Fibroblast of skin of left quadriceps (primary cell): ENCODE results near the gene BSN.

Source experiments
- DNase-seq, 2 experiments: peaks; one replicate each; pipeline ENCODE4 v3.0.0-alpha.2; 2013; ENCODE audit warnings: low read depth in 2 of 2

The BSN gene

DNA sequence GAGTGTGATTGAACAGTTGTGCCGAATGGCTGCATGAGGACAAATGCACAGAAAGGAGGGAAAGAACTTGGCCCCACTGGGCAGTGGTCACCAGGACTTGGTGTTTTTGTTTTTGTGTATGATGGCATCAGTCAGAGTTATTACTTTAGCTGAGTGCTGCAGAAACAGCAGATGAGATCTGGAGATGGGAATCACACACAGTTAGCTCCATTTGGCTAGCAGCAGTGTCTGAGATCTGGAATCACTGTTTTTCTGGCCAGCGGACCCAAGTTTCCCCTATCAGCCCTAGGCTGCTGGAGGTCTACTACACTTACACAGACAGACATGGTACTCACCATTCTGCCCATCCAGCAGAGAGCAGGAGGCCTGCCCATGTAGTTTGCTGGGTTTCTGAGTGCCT, 74.0 kb downstream of the BSN start:
- no peak for DNase-seq

DNA sequence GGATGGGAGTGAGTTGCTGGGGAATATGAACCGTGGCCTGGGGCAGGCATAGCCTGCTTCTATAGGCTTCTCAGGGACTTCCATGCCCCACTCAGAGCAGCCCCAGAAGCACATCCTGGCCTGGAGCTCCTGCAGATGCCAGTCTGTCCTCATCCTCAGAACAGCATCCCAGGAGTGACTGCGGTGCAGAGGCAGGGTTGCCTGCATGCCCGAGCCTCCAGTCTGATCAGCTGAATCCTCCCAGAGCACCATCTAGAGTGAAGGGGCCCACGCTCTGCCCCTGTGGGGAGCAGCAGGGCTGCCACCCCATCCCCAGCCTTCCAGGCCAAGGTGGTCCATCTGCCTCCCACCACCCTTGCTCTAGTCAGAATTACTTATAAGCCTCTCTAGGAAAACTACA, 75.2 kb downstream of the BSN start:
- no peak for DNase-seq

DNA sequence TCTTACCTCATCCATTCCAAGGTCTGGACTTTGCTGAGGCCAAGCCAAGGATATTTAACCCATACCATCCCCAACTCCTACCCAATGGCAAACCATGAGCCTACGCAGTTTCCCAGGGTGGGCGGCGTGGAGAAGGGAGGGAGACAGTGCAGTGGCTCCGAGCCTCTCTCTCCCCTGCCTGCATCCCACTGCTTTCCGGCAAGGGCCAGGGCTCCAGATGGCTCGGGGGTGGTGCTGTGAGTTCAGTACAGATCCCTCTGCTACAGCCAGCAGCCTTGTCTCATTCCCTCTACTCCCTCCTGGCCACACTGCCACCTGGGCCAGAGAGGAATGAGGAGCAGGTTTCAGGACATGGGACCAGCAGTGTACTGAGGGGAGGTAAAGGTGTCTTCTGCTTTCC, 75.6 kb downstream of the BSN start:
- DNase-seq, result no peak

DNA sequence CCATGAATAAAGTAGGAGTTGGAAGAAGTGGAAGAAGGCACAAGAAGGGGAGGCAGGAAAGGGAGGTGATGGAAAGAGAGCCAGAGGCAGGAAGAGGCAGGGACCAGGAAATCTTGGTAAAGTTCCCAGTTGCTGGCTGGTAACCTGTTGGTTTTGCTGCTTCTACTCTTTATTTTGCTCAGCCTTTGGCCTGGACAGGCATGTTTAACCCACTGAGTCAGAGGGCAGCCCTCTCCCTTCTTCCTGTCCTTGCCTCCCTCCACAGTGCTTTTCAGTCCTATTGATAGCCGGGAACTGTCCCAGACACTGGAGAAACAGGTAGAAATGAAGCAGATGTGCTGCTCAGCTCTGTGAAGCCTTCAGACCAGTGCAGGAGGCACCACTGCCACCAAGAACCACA, 76.5 kb downstream of the BSN start:
- no peak for DNase-seq

DNA sequence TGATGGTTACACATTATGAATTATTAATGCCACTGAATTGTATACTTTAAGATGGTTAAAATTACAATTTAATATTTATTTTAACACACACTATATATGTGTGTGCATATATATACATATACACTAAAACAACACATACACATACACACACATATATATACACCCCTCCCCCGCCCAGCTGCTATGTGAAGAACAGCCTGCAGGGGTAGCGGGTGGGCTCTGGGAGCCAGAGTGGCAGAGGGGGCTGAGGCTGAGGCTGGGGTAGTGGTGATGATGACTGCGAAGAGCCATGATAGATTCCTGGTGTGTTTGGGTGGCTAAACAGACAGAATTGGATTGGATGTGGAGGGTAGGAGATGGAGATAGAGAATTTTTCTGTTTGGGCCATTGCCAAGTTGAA, 80.5 kb downstream of the BSN start:
- no peak for DNase-seq

DNA sequence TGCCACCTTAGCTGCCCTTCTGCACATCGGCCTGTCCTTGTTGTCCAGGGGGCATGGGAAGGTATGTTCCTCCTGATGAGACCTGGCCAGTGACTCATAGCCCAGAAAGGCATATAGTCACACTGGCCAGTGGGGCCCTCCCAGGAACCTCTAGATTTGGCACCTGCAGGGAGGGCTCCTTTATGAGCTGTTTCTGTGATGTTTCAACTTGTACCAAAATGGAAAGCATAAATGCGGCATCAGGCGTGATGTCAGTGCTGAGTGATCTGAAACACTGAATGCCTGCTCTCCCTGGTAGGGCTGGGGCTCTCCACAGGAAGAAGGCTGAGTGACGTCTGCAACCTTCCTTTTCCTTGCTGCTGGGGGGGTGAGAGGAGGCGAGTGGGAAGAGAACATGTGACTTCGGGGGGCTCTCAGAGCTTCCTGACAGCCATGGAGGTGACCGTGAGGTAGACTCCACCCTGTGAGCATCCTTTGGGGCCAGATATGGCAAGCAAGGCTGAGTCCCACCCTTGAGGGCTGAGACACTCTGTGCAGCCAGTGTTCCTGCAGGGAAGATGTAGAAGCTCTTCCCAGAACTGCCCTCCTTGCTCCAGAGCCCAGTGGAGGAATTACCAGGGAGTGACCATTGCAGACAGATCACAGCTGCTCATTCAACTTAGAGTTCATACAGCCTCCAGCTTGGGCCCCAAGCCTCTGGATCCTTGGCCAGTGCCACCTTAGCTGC, 82.8 kb downstream of the BSN start:
- no peak for DNase-seq

DNA sequence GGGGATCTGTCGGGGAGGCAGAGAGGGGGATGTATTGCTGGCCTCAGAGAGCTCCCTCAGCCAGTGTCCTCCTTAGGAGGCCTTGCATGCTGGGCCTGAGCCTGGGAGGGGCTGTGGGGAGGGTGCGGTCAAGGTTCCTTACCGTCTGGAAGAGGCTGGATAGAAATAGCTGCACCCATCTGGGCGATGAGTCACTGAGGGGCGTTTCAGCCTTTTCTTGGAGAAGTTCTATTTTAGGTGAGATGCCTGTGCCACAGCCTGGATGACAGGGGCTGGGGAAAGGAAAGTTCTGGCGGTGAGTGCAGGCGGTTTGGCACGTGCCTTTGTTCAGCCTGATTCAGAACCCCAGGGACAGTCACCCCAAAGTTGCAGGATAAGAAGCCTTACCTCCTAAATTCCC, 84.2 kb downstream of the BSN start:
- DNase-seq, result peak; percentile 22 to 29

DNA sequence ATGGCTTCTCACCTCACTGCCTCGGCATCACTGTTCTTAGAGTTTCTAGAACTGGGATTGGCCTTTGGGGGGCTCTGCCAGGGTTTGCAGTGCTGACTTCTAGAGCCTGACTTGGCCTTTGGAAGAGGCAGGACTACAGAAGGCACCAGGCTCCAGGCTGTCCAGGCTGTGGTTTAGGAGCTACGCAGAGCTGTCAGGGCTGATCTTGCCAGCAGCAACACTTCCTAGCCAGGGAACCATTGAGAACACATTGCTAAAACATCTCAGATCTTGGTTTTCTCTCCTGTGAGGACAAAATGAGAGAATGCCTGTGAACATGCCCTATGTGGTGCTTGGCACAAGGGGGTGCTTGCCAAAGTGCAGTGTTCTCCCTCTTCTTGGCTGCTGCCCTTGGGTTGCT, 85.3 kb downstream of the BSN start:
- no peak for DNase-seq

DNA sequence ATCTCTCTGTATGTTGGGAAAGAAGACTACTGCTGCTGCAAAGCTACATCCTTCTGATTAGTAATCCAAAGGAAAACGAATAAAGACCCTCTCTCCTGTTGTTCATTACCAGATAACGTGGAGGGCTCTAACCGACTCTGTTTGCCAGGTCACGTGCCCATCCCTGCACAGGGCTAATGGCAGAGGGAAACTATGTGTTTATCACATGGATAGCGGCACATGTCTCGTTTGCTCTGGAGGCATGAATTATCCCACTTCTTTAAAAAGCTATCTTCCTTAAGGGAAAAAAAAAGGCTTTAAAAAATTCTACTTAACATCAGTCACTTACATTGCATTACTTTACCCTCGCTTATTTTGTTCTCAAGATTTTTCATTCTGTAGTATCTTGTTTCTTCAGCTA, 87.0 kb downstream of the BSN start:
- no peak for DNase-seq

DNA sequence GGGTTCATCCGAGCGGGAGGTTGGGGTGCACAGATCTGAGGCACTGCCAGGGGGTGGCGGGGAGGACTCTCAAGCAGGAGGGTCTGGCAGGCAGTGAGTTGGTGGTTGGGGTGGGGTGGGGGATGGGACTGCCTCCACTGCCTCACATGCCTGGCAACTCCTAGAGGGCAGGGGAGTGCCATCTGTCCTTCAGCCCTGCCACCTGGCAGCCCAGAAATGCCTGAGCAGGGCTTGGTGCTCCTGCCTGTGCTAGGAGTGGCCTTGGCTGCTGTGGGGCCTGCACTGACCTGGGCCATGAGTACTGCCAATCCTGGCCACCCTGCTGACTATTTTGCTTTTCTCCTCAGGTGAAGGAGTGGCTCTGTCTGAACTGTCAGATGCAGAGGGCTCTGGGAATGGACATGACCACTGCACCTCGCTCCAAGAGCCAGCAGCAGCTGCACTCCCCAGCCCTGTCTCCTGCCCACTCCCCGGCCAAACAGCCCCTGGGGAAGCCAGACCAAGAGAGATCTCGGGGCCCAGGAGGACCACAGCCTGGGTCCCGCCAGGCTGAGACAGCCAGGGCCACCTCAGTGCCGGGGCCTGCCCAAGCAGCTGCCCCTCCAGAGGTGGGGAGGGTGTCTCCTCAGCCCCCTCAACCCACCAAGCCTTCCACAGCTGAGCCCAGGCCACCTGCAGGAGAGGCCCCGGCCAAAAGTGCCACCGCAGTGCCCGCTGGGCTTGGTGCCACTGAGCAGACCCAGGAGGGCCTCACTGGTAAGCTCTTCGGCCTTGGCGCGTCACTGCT, 87.8 kb downstream of the BSN start:
- DNase-seq, result no peak

DNA sequence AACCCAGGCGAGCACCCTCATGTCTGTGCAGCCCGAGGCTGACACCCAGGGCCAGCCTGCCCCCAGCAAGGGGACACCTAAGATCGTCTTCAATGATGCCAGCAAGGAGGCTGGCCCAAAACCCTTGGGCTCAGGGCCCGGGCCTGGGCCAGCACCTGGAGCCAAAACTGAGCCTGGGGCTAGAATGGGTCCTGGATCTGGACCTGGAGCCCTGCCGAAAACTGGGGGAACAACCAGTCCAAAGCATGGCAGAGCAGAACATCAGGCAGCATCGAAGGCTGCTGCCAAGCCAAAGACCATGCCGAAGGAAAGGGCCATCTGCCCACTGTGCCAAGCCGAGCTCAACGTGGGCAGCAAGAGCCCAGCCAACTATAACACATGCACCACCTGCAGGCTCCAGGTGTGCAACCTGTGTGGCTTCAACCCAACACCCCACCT, 88.5 kb downstream of the BSN start:
- DNase-seq, result no peak

DNA sequence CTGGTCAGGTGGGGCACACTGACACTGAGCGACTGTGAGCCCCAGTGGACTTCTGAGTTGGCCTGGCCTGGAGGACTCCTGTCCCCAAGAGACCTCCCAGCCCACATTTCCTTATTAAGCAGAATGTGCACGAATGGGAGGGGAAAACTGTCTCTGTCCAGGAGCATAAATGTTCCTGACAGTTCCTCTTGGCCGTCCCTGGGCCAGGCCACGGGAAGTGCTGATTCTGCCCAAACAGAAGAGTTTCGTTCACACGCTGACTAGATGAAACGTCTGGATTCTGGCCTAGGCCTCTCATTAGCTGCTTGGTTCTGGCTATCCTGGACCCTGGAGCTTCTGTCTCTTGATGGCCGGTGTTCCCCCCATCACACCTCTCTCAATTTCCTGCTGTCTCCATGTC, 90.4 kb downstream of the BSN start:
- no peak for DNase-seq

DNA sequence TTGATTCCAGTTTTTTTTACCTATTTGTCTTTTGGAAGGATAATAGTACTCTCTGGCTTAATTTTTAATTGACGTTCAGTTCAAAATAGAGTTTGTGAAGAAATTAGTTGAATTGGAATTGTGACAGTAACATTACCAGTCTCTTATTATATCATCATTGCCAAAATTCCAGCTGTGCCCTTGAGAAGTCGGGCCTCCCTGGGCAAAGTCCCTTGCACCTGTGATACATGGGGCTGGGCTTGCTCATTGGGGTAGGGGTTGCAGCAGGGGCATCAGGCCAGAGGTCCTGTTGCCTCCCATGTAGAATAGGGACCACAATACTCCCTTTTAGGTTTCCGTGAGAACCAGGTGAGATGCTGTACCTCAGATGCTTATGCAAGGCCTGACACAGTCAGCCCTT, 92.0 kb downstream of the BSN start:
- no peak for DNase-seq

DNA sequence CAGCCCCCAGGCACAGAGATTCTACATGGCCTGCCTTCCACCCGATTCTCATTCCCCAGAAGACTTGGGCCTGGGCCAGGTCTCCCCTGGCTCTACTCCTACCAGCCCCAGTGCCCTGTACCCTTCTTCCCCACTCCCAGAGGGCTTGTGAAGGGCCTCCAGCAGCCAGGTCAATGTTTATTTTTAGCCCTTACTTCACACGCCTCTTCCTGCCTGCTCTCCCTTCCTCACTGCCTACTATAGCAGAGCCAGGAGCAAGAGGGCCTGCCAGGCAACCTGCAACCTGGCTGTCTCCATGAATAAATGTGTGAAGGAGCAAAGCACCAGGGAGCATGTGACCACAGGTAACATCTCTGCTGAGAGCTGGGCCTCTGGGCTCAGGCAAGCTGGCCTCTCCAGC, 93.5 kb downstream of the BSN start:
- DNase-seq, result no peak

DNA sequence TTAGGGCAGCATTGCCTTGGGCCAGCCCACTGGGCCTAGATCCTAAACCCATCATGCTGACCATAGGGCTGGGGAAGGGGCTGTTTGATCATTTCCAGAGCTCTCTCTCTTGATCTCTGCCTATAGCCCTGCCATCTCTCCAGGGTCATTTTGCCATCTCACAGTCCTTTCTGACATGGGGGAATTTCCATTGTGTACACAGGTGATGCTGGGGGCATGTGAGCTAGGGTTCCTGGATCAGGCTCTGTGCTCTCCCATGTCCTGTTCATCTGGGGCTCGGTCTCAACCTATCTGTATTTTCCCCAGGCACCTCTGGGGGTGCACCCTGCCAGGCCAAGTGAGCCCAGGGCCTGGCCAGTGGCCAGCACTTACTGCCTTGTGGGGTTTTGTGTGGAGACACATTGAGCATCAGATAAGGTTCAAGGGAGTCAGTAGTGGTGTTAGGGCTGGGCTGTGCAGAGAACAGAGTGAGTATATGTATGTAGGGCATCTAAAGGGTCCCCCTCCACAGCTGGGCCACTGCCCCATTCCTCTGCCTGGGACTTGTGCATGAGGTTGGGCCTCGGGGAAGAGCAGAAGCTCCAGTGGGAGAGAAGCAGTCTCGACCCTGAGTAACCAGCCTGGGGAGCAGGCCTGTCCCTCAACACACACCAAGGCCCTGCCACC, 94.2 kb downstream of the BSN start:
- DNase-seq, result no peak

DNA sequence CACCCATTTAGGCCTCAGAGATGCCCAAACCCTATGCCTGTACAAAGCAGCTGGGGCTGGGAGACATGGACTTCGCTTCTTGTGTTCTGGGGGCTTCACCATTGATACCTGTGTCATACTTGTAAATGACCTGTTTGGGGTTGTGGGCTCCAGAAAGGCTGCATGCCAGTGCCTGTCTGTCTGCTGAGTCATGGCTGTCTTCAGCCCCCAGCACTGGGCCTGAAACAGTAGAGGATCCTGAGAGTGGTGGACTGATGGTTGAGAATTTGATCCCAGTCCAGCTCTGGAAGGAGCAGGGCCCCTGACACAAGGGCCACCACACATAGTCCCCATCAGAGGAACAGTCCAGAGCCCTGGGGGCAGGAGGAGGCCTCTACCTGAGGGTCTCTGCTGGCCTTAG, 95.3 kb downstream of the BSN start:
- no peak for DNase-seq

DNA sequence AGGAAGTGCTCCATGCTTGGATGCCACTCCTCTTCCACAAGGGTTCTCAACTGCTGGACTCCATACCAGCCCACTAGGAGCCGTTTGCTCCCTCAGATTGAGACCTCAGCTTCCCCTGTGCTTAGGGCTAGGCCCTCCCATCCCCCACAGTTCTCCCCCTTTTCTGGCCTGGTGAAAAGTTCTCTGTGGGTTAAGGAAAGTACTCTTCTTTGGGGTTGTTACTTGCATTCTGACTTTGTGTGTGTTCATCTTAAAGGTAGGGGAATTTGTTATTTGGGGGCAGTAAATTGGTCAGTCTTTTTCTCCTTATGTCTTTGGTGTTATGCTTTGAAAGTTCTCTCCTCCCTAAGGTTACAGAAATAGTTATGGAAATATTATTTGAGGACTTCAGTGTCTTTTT, 95.9 kb downstream of the BSN start:
- no peak for DNase-seq

DNA sequence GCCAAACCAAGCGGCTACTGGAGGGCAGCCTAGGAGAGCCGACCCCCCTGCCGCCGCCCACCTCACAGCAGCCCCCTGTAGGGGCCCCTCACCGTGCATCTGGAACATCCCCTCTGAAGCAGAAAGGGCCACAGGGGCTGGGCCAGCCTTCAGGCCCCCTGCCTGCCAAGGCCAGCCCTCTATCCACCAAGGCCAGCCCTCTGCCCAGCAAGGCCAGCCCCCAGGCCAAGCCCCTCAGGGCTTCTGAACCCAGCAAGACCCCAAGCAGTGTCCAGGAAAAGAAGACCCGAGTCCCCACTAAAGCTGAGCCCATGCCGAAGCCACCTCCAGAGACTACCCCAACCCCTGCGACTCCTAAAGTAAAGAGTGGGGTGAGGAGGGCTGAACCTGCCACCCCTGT, 96.4 kb downstream of the BSN start:
- no peak for DNase-seq

DNA sequence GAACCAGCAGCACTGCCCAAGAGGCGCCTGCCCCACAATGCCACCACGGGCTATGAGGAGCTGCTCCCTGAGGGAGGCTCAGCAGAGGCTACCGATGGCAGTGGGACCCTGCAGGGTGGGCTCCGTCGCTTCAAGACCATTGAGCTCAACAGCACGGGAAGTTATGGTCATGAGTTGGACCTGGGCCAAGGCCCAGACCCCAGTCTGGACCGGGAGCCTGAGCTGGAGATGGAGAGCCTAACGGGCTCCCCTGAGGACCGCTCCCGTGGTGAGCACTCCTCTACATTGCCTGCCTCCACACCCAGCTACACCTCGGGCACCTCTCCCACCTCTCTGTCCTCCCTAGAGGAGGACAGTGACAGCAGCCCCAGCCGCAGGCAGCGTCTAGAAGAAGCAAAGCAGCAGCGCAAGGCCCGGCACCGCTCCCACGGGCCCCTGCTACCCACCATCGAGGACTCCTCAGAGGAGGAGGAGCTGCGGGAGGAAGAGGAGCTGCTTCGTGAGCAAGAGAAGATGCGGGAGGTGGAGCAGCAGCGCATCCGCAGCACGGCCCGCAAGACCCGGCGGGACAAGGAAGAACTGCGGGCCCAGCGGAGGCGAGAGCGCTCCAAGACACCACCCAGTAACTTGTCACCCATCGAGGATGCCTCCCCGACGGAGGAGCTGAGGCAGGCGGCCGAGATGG, 98.1 kb downstream of the BSN start:
- no peak for DNase-seq

DNA sequence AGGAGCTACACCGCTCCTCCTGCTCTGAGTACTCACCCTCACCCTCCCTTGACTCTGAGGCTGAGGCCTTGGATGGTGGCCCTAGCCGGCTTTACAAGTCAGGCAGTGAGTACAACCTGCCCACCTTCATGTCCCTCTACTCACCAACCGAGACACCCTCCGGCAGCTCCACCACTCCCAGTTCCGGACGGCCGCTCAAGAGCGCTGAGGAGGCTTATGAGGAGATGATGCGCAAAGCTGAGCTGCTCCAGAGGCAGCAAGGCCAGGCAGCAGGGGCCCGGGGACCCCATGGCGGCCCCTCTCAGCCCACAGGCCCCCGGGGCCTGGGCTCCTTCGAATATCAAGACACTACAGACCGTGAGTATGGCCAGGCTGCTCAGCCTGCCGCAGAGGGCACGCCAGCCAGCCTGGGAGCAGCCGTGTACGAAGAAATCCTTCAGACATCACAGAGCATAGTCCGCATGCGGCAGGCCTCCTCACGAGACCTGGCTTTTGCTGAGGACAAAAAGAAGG, 98.7 kb downstream of the BSN start:
- DNase-seq, result no peak

DNA sequence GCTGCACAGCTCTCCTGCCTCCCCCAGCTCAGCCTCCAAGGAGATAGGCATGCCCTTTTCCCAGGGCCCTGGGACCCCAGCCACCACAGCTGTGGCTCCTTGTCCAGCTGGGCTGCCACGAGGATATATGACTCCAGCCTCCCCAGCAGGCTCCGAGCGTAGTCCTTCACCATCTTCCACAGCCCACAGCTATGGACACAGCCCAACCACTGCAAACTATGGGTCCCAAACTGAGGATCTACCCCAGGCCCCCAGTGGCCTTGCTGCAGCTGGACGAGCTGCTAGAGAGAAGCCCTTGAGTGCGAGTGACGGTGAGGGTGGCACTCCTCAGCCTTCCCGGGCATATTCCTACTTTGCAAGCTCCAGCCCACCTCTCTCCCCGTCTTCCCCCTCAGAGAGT, 99.3 kb downstream of the BSN start:
- no peak for DNase-seq

DNA sequence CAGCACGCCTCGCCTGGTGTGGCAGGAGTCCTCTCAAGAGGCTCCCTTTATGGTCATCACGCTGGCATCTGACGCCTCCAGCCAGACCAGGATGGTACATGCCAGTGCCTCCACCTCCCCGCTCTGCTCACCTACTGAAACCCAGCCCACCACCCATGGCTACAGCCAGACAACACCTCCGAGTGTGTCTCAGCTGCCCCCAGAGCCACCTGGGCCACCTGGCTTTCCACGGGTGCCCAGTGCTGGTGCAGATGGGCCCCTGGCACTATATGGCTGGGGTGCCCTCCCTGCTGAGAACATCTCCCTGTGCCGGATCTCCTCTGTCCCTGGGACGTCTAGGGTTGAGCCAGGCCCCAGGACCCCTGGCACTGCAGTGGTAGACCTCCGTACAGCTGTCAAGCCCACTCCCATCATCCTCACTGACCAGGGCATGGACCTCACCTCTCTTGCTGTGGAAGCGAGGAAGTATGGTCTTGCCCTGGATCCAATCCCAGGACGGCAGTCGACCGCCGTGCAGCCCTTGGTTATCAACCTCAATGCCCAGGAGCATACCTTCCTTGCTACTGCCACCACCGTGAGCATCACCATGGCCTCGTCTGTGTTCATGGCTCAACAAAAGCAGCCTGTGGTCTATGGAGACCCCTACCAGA, 100.0 kb downstream of the BSN start:
- DNase-seq, result no peak
